ENCODE measurements around the gene PAPLN. TPM values are rescaled to one million over a fixed set of nuclear protein-coding genes. Genes with fewer than 3 reads are reported as not detected.

PAPLN gene
- total and polyA plus RNA-seq, 2 of the 13 experiments (the other 11 are each of a cell fraction or from before 2014, with no cell fraction given), result not detected

- TF ChIP-seq, protein P1, sequence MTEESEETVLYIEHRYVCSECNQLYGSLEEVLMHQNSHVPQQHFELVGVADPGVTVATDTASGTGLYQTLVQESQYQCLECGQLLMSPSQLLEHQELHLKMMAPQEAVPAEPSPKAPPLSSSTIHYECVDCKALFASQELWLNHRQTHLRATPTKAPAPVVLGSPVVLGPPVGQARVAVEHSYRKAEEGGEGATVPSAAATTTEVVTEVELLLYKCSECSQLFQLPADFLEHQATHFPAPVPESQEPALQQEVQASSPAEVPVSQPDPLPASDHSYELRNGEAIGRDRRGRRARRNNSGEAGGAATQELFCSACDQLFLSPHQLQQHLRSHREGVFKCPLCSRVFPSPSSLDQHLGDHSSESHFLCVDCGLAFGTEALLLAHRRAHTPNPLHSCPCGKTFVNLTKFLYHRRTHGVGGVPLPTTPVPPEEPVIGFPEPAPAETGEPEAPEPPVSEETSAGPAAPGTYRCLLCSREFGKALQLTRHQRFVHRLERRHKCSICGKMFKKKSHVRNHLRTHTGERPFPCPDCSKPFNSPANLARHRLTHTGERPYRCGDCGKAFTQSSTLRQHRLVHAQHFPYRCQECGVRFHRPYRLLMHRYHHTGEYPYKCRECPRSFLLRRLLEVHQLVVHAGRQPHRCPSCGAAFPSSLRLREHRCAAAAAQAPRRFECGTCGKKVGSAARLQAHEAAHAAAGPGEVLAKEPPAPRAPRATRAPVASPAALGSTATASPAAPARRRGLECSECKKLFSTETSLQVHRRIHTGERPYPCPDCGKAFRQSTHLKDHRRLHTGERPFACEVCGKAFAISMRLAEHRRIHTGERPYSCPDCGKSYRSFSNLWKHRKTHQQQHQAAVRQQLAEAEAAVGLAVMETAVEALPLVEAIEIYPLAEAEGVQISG (CRISPR knock-in tag; IDR thresholded peaks at IDR 0.05), result no peak
- TF ChIP-seq ZNF383 (CRISPR knock-in tag; IDR thresholded peaks at IDR 0.05; ENCODE audit: borderline replicate concordance) (no peak), ZEB1 (IDR thresholded peaks at IDR 0.05; ENCODE audit: insufficient replicate concordance, low read depth) (no peak), ZFY (CRISPR knock-in tag; IDR thresholded peaks at IDR 0.05) (no peak), ZNF180 (CRISPR knock-in tag; IDR thresholded peaks at IDR 0.05; ENCODE audit: borderline replicate concordance, low read depth) (no peak), STAG1 (CRISPR knock-in tag; IDR thresholded peaks at IDR 0.05) (peak; percentile 45), RCOR2 (CRISPR knock-in tag; IDR thresholded peaks at IDR 0.05) (no peak), RXRA (CRISPR knock-in tag; IDR thresholded peaks at IDR 0.05) (no peak)
These were observed 46.5 kb downstream of the PAPLN start (continued) for GRCh38 chr14:73283608-73284379.

GRCh38 chr14:73285979-73286378, 48.7 kb downstream of the PAPLN start:
- H3K36me3 ChIP-seq (replicated peaks in 1 of 2; ENCODE audit: control insufficient read depth in 1 of 2, insufficient read depth in 2 of 2, low read length in 2 of 2), result peaks cover 24 to 55% of the 10 kb centered on the region in 2 experiments
- POLR2A ChIA-PET, result no interaction called here
- FAIRE-seq, result no peak

More at GRCh38 chr14:73285979-73286378, 48.7 kb downstream of the PAPLN start:
- H3K79me2 ChIP-seq (ENCODE audit: insufficient read depth, low read length), result no peaks in the 10 kb centered on the region
- no peak overlapping the region for H3K4me3 ChIP-seq (replicated peaks in 1 of 3; ENCODE audit: insufficient read depth in 1 of 3, low read depth in 2 of 3, low read length in 3 of 3)
- ATAC-seq (no peak), DNase-seq (ENCODE audit: low spot score) (no peak)
- peaks cover 4% of the 10 kb centered on the region; the same call in 1 of the 2 replicates for H4K20me1 ChIP-seq (ENCODE audit: insufficient read depth, low read length)
- in situ Hi-C loops (cut with HindIII; ENCODE audit: extremely low pct_ligation_motif_present, low pct_unique_long_range_greater_than_20kb), result no loop called here
- no peak overlapping the region for H3K9ac ChIP-seq (ENCODE audit: insufficient read depth, low read depth, low read length)
- BruUV-seq (replicated peaks), result no TSS peak
- H3K4me1 ChIP-seq (ENCODE audit: insufficient read depth, low read length), result peaks cover 12% of the 10 kb centered on the region
- no peak overlapping the region for H2AFZ ChIP-seq (ENCODE audit: low read length)
- no peak overlapping the region for H3K4me2 ChIP-seq (ENCODE audit: low read depth, low read length)
- no peaks in the 10 kb centered on the region for H3K9me3 ChIP-seq (ENCODE audit: low read length)
- TF ChIP-seq SRF (IDR thresholded peaks at IDR 0.05; ENCODE audit: low read depth, low read length), result peak; percentile 85; the same call in 1 of the 2 replicates
- TF ChIP-seq, protein P2, sequence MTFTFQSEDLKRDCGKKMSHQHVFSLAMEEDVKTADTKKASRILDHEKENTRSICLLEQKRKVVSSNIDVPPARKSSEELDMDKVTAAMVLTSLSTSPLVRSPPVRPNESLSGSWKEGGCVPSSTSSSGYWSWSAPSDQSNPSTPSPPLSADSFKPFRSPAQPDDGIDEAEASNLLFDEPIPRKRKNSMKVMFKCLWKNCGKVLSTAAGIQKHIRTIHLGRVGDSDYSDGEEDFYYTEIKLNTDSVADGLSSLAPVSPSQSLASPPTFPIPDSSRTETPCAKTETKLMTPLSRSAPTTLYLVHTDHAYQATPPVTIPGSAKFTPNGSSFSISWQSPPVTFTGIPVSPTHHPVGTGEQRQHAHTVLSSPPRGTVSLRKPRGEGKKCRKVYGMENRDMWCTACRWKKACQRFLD (CRISPR knock-in tag; IDR thresholded peaks at IDR 0.05; ENCODE audit: borderline replicate concordance), result no peak
- H3K27me3 ChIP-seq (ENCODE audit: control insufficient read depth in 1 of 2, insufficient read depth in 2 of 2, low read length in 2 of 2), result no peaks in the 10 kb centered on the region
- WGBS (ENCODE audit: low lambda C conversion rate), result 86% methylated on average over 1 of the region's 1 CpG
- intact Hi-C loops (cut with micrococcal nuclease; ENCODE audit: unreplicated experiment), result loop anchor here (10.0 kb wide), 1 partner anchor 51 kb away; the partner anchor contains the start of gene PAPLN
- H3K27ac ChIP-seq (ENCODE audit: extremely low read length, insufficient read depth, low read length), result no peak overlapping the region
- CTCF ChIA-PET (ENCODE audit: low intra/inter-chr PET ratio, low total read pairs), result no interaction called here
